Measurements from ENCODE around the gene PUS10.
"Not testable (repeated sequence)": the region's sequence is repeated elsewhere in the genome, so short reads cannot be mapped to it uniquely, and the experiment has no call there.

Gene PUS10

DNA sequence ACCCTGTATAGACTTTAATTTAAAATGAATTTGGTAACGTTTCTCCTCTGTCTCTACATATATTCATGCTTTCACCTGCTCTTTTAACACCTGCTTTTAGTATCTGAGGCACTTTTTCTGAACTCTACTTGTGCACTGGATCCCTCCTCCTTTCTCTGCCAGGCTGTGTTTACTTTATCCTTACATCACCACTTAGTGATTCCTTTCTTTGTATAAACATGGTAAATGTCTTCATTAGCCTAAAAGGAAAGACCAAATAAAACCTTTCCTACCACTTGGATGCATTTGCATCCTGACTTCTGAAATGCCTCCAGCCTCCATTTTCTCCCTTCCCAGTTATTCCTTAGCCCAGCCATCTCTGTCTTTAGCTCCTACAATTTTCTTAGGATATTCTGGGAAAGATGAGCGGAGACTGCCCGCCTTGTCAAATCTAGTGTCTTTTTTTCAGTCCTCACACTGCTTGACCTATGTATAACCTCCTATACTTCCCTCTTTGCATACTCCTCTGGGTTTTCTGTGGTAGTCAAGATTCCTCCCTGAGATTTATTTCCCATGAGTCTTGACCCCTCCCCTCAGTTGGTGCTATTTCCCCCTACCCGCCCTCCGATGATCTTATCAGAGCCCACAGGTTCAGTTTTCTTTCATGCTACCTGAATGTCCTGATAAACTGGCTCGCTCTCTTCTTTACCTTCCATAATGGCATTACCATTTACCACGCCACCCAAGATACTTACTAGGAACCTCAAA lies 91.9 kb downstream of the PUS10 start:
- DNase-seq, result no peak

GRCh38 chr2:60907329-60907728 lies 110.7 kb downstream of the PUS10 start:
- DNase-seq, result no peak

DNA sequence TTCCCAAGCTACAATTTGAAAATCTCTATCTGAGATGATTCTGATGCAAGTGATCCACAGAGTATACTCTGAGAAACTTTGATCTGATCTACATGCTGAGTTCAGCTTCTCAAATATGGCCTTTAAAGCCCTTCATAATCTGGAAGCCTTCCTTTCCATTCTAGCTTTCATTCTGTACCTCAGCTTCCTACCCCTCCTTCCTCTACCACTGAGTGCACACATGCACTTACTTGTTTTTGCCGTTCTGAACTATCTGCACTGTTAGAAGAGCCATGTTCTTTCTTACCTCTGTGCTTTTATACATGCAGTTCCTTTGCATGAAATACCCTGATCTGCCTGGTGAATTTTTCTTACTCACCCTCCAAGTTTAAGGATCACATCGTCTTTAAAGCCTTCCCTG lies 111.7 kb downstream of the PUS10 start:
- DNase-seq, result no peak

- not testable (repeated sequence) for DNase-seq
These were observed 112.2 kb downstream of the PUS10 start for GRCh38 chr2:60905867-60906266.

GRCh38 chr2:60901296-60901695 lies 116.8 kb downstream of the PUS10 start:
- not testable (repeated sequence) for DNase-seq

DNA sequence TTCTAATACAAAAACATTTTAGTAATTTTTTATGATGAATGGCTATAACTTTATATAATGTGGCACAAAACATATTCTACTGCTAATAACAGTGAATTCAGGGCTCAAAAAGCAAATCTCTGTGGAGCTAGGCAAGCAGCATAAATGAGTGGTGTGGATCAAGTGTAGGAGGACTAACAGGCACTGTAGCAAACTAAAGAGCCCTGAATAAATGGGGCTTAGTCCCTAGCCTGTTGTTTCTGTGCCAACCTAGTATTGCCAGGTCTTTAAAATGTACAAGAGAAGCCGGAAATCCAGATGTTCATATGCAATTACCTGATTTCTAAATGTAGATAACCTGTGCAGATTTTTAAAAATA lies 118.2 kb downstream of the PUS10 start:
- no peak for DNase-seq

DNA sequence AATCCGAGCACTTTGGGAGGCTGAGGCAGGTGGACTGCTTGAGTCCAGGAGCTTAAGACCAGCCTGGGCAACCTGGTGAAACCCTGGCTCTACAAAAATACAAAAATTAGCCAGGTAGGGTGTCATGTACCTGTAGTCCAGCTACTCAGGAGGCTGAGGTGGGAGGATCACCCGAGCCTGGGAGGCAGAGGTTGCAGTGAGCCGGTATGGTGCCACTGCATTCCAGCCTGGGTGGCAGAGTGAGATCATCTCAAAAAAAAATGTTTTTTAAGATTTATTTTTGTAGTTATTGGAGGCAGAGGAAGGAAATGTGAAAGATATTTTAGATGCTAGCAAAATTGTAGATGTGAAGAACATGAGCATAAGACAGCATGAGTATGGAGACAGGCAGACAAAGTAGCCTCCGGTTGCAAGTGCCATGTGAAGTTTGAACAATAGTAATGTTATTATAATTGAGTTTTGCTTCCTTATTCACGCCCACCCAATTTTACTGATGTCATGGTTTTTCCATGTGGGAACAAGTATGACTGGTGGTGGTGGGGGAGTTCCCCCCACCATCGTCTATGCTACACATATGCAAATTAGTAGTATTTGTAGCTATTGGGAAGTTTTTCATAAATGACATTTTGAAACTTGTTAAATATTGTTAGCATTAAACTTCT lies 118.7 kb downstream of the PUS10 start:
- peak; percentile 73 for DNase-seq

DNA sequence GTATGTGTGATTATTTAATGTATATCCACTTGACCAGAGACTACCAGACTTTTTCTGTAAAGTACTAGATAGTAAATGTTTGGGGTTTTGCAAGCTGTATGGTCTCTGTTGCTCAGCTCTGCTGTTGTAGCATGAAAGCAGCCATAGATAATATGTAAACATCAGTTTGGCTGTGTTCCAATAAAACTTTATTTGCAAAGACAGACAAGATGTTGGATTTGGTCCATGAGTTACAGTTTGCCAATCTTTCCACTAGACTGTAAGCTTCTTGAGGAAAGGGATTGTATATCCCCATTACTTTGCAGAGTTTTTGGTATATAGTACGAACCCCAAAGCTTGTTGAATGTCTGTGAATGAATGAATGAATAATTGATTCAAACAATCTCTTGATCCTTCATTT lies 119.5 kb downstream of the PUS10 start:
- DNase-seq, result no peak
